Motor neuron (in vitro differentiated cells): ENCODE results near the gene RIMBP3C. TPM values are rescaled to one million over a fixed set of nuclear protein-coding genes. Genes with fewer than 3 reads are reported as not detected.
A peak's percentile ranks its signal among the peaks of the same experiment; 100 is the strongest.
"Not testable (repeated sequence)": the region's sequence is repeated elsewhere in the genome, so short reads cannot be mapped to it uniquely, and the experiment has no call there.

ENCODE experiments used
- ATAC-seq, 8 experiments: fragments of 200-7000 bp; cut with Tn5 transposase; replicated peaks in 6 of 8; 2 replicates each; pipeline ENCODE4 v1.8.0; 2021; ENCODE audit warnings: mild to moderate bottlenecking in 8 of 8, moderate library complexity in 8 of 8
- H3K27ac ChIP-seq, 2 donors: fragments of 250-450 bp; sonication (Bioruptor Pico); 2 replicates each; pipeline ENCODE4 v1.9.0; 2021; ENCODE audit warnings: antibody characterized with exemption in 2 of 2, mild to moderate bottlenecking in 2 of 2, moderate library complexity in 1 of 2
- H3K4me1 ChIP-seq, 2 donors: fragments of 250-450 bp; sonication (Bioruptor Pico); replicated peaks in 1 of 2; 2 replicates each; pipeline ENCODE4 v1.6.1; 2021; ENCODE audit warnings: antibody characterized with exemption in 2 of 2, mild to moderate bottlenecking in 2 of 2, moderate library complexity in 1 of 2
- H3K4me3 ChIP-seq, 5 donors: fragments of 250-450 bp; sonication (Bioruptor Pico); 2 replicates each; pipeline ENCODE4 v1.9.0; 2021; ENCODE audit warnings: antibody characterized with exemption in 5 of 5, mild to moderate bottlenecking in 5 of 5, moderate library complexity in 4 of 5
- whole genome bisulfite sequencing, 10 experiments: fragments of 450-650 bp; shearing (Covaris generic); methylation state at CpG; one replicate each; pipeline ENCODE4 v1.0.0; 2022; 5-methylcytosine and 5-hydroxymethylcytosine counted together
- in situ Hi-C, 9 experiments: fragments of 400-800 bp; cut with MboI; loops; one replicate each; pipeline ENCODE4 v1.15.0; 2021; ENCODE audit warnings: low sequenced_read_pairs in 9 of 9, low pct_unique_long_range_greater_than_20kb in 2 of 9; ENCODE audit not compliant: unreplicated experiment in 9 of 9
- total RNA-seq, 8 experiments: library from RNA; unstranded; fragments of 300-600 nt; gene quantifications; 2 replicates each; pipeline versions ENCODE4 v1.2.3 to v1.2.4, GENCODE V29; 2022

Gene RIMBP3C
- total RNA-seq, 8 experiments from 2014 or later = 0.09 to 0.92 (median 0.20) TPM; not detected in 2

GRCh38 chr22:21589396-21589795 lies 38.1 kb upstream of the RIMBP3C start:
- in situ Hi-C loops = loop anchor here in 1 of 9 experiments (25.0 kb wide), 1 partner anchor 98 kb away; no protein-coding TSS in a partner anchor
- 60 to 88% (median 80%) methylated on average over 1 to 3 of the region's 8 CpGs; no CpG with 5 or more reads in 5 of the 10 experiments for whole genome bisulfite sequencing, 10 experiments
- no peak for ATAC-seq
- Histone ChIP-seq H3K4me3 (no peak overlapping the region), H3K4me1 (no peaks in the 10 kb centered on the region), H3K27ac (no peak overlapping the region)

DNA sequence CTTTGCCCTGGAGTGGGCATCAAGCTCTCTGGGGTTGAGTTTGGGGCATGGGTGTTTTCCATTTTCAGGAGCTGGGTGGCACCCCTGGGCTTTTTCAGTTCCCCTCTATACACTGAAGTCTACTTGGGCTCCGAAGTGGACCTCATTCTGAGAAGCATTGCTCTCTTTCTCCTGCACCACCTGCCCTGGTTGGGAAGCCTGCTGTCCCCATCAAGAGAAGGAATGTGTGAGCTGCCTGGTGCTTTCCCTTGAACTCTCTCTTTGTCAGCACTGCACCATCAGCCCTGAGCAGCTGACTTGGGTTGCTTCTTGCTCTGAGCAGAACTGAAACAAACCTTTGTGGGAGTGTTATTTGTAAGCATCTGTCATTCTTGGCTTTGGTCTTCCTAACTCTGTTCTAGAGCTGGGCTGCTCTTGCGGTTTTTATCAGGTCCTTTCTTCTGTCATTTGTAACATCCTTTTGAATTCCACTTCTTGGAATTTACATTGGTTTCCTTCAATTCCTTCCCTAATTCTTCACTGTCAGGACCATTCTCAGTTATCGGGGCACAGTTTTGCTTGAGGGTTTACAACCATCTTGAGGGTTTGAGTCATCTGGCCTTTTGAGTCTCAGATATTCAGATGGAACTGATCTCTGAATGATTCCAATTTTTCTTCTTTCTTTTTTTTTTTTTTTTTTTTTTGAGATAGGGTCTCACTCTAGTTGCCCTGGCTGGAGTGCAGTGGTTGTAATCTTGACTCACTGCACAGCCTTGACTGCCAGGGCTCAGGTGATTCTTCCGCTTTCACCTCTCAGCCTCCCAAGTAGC lies 36.7 kb upstream of the RIMBP3C start:
- in situ Hi-C loops = loop anchor here in 1 of 9 experiments (25.0 kb wide), 1 partner anchor 99 kb away; no protein-coding TSS in a partner anchor
- 50 to 100% (median 89%) methylated on average over 1 to 4 of the region's 4 CpGs; no CpG with 5 or more reads in 1 of the 10 experiments for WGBS, 10 experiments
- Histone ChIP-seq H3K4me1 (no peaks in the 10 kb centered on the region), H3K27ac (peak overlapping the region in 1 of 2 donors; percentile 45), H3K4me3 (no peak overlapping the region)
- peak in 3 of 8 experiments; percentile 17 to 43 (median 31) for ATAC-seq

GRCh38 chr22:21585389-21585788 lies 34.1 kb upstream of the RIMBP3C start:
- peak overlapping the region in 1 of 2 donors; percentile 45 for H3K27ac ChIP-seq
- H3K4me3 ChIP-seq = no peak overlapping the region
- ATAC-seq = no peak
- WGBS, 10 experiments = 60 to 100% (median 90%) methylated on average over 1 to 2 of the region's 2 CpGs; no CpG with 5 or more reads in 5 of the 10 experiments
- in situ Hi-C loops = loop anchor here in 1 of 9 experiments (25.0 kb wide), 1 partner anchor 102 kb away; no protein-coding TSS in a partner anchor
- H3K4me1 ChIP-seq = peaks cover 0 to 5% of the 10 kb centered on the region in 2 donors

DNA sequence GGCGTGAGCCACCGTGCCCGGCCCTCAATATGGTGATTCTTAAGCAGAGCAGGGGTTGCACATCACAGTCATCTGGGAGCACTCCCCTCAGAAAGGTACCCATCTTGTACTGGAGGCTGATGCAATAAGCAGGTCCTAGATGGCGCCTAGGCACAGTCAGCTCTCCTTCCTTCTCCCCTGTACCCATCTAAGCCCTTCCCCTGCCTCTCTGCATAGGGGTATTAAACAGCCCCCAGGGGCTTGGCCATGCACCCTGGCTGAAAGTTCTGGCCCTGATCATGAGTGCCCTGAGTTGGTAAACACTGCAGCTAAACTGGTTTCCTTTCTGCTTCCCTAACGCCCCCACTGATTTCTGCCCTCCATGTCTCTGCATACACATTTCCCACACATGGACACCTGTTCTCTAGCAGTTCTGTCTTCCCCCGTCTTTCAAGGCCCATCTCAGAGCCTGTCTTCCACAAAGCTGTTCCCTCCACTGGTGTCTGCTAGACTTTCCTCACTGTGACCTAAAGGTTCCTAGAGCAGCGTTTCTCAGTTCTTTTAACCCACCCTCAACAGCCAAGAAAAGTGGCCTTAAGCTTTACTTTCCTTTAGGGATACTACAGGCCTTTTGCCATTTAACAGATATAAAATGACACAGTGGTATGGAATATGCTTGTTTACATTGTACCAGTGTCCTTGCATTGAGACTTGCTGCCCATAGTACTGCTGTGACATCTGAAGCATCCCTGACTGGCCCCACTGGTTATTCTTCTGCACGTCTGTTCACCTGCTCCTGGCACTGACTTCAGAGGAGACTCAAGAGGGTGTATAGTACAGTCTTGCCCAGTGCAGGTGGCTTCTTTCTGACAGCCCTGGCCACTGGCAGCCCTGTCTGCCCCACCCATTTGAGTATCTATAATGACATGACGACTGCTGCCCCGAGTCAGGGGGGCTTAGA lies 31.8 kb upstream of the RIMBP3C start:
- no peak for ATAC-seq
- no peak overlapping the region for H3K4me3 ChIP-seq
- peak overlapping the region in 1 of 2 donors; percentile 12 for H3K27ac ChIP-seq
- in situ Hi-C loops = loop anchor here in 1 of 9 experiments (25.0 kb wide), 1 partner anchor 104 kb away; no protein-coding TSS in a partner anchor
- H3K4me1 ChIP-seq = peaks cover 0 to 5% of the 10 kb centered on the region in 2 donors
- WGBS, 10 experiments = 60 to 100% (median 94%) methylated on average over 1 to 6 of the region's 10 CpGs; no CpG with 5 or more reads in 1 of the 10 experiments

GRCh38 chr22:21581009-21581713 lies 29.9 kb upstream of the RIMBP3C start:
- not testable (repeated sequence) for H3K4me3 ChIP-seq, ATAC-seq, H3K4me1 ChIP-seq
- in situ Hi-C loops = loop anchor here in 1 of 9 experiments (25.0 kb wide), 1 partner anchor 106 kb away; no protein-coding TSS in a partner anchor
- whole genome bisulfite sequencing, 10 experiments = 89 to 94% (median 92%) methylated on average over 3 to 7 of the region's 10 CpGs; no CpG with 5 or more reads in 7 of the 10 experiments
- H3K27ac ChIP-seq = peak overlapping the region in 1 of 2 donors; percentile 51

GRCh38 chr22:21580623-21581007 lies 29.4 kb upstream of the RIMBP3C start:
- H3K27ac ChIP-seq = peak overlapping the region in 1 of 2 donors; percentile 51
- 80 to 100% (median 92%) methylated on average over 1 to 9 of the region's 9 CpGs; no CpG with 5 or more reads in 2 of the 10 experiments for WGBS, 10 experiments
- not testable (repeated sequence) for H3K4me3 ChIP-seq, ATAC-seq, H3K4me1 ChIP-seq
- in situ Hi-C loops = loop anchor here in 1 of 9 experiments (25.0 kb wide), 1 partner anchor 107 kb away; no protein-coding TSS in a partner anchor

- peaks cover 0 to 5% of the 10 kb centered on the region in 2 donors for H3K4me1 ChIP-seq
- peak overlapping the region in 1 of 2 donors; percentile 16 for H3K27ac ChIP-seq
- no peak for ATAC-seq
- no peak overlapping the region for H3K4me3 ChIP-seq
- 40 to 94% (median 74%) methylated on average over 1 to 6 of the region's 6 CpGs; no CpG with 5 or more reads in 3 of the 10 experiments for WGBS, 10 experiments
- in situ Hi-C loops = loop anchor here in 1 of 9 experiments (25.0 kb wide), 1 partner anchor 108 kb away; no protein-coding TSS in a partner anchor
Observed at GRCh38 chr22:21579474-21579851, 28.2 kb upstream of the RIMBP3C start.

DNA sequence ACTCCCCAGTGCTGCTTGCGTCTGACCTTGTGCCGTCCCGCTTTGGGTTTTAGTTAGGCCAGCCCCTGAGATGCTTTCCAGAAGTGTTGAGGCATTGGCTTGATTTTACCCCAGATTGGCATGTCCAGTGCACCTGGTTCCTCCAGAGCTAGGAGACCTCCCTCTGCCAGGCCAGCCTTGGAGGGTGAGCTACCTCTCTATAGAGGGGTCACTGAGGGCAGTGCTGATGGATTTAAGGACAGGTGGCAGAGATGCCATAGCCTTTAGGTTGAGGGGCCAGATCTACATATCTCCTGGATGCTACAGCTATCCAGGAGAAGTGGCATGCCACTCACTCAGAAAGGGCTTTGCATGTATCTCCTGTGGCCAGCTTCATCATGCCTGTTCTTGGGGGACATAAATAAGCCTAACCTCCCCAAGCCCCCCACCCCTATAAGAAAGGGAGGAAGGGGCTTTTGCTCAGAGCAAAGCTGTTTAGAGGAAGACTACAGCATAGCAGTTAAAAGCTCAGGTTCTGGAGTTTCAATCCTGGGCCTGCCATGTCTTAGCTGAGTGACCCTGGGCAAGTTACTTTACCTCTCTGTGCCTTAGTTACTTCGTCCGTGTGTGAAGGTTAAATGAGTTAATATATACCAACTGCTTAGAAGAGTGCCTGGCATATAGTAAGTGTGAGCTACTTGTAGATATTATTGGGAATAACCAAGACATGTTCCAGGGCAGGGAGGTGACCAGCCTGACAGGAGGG lies 22.7 kb upstream of the RIMBP3C start:
- in situ Hi-C loops = no loop called here
- H3K4me3 ChIP-seq = no peak overlapping the region
- 92 to 100% (median 98%) methylated on average over 1 to 3 of the region's 5 CpGs; no CpG with 5 or more reads in 6 of the 10 experiments for WGBS, 10 experiments
- H3K27ac ChIP-seq = peak overlapping the region in 1 of 2 donors; percentile 63
- H3K4me1 ChIP-seq = peaks cover 15 to 18% of the 10 kb centered on the region in 2 donors
- no peak for ATAC-seq

- Histone ChIP-seq H3K4me1 (peaks cover 16 to 19% of the 10 kb centered on the region in 2 donors), H3K27ac (peak overlapping the region in 1 of 2 donors; percentile 30), H3K4me3 (no peak overlapping the region)
- ATAC-seq = no peak
- in situ Hi-C loops = no loop called here
- WGBS, 10 experiments = 57 to 75% (median 68%) methylated on average over 1 to 6 of the region's 6 CpGs; no CpG with 5 or more reads in 4 of the 10 experiments
Observed at GRCh38 chr22:21573293-21573734, 22.1 kb upstream of the RIMBP3C start.

- in situ Hi-C loops = no loop called here
- H3K4me1 ChIP-seq = peaks cover 16 to 19% of the 10 kb centered on the region in 2 donors
- 71 to 100% (median 97%) methylated on average over 1 to 4 of the region's 4 CpGs; no CpG with 5 or more reads in 2 of the 10 experiments for WGBS, 10 experiments
- H3K4me3 ChIP-seq = no peak overlapping the region
- ATAC-seq = no peak
- no peak overlapping the region for H3K27ac ChIP-seq
Observed at GRCh38 chr22:21571679-21572078, 20.4 kb upstream of the RIMBP3C start.

DNA sequence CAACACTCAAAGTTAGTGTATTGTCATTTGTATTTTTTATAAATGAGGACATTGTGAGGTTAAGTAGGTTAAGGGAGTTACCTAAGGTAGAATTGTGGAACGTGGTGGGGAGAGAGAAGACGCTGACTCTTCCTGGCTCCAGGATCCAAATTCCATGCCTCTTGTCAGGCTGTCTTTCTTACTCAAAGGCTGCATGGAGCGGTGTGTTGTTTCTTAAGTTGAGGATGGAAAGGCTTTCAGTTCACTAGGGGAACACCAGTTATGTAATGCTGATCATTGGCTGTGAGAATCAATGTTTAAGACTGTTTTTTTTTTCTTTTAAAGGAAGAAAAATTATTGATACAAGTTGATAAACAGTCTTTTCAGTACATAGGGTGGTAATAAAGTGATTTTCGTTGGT lies 19.1 kb upstream of the RIMBP3C start:
- no peak overlapping the region for H3K27ac ChIP-seq
- no peak for ATAC-seq
- peaks cover 16 to 19% of the 10 kb centered on the region in 2 donors for H3K4me1 ChIP-seq
- H3K4me3 ChIP-seq = no peak overlapping the region
- 38 to 83% (median 67%) methylated on average over 1 to 4 of the region's 4 CpGs; no CpG with 5 or more reads in 2 of the 10 experiments for WGBS, 10 experiments
- in situ Hi-C loops = no loop called here
